Ammon's horn (tissue), 1 donor: Measurements from ENCODE around the gene KCNMB2.
"Not testable (repeated sequence)": the region's sequence is repeated elsewhere in the genome, so short reads cannot be mapped to it uniquely, and the experiment has no call there.

Source experiments
- DNase-seq: peaks from one replicate; pipeline ENCODE4 v3.0.0-alpha.2; 2016; ENCODE audit warnings: low spot score

KCNMB2 gene

DNA sequence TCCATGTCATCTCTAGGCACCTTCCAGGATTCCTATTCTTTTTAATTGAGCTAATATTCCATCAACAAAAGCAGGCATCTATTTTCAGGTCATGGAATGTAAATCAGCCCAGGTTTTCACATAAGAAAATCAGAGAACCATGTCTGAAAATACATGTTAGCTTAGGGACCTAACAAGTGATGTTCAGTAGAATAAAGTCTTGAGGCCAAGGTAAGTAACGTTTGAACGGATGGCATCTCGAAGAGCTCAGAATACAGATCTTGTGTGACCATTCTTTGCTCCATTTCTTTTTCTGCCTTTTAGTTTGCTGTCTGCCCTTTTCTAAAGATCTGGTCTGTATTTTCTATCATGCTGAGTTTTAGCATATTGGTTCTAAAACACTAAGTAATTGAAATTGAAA lies 16.5 kb upstream of the KCNMB2 start:
- DNase-seq = no peak

DNA sequence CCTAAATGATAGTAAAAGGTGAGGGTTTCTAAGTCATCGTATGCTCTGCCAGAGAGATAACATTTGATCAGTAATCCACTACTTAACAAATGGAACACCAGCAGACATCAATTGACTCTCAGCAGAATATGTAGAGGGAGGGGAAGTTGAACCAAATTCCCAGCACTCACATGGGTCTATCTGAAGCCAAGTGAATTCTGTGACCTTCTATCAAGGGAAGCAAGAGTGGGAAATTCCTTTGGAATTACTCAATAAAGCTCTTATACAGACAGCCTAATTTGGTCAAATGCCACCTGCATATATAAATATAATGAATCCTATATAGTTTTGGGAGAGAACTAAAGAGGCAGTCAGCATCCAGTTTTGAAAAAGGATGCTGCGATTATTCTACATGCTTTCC lies 15.8 kb upstream of the KCNMB2 start:
- DNase-seq = no peak

DNA sequence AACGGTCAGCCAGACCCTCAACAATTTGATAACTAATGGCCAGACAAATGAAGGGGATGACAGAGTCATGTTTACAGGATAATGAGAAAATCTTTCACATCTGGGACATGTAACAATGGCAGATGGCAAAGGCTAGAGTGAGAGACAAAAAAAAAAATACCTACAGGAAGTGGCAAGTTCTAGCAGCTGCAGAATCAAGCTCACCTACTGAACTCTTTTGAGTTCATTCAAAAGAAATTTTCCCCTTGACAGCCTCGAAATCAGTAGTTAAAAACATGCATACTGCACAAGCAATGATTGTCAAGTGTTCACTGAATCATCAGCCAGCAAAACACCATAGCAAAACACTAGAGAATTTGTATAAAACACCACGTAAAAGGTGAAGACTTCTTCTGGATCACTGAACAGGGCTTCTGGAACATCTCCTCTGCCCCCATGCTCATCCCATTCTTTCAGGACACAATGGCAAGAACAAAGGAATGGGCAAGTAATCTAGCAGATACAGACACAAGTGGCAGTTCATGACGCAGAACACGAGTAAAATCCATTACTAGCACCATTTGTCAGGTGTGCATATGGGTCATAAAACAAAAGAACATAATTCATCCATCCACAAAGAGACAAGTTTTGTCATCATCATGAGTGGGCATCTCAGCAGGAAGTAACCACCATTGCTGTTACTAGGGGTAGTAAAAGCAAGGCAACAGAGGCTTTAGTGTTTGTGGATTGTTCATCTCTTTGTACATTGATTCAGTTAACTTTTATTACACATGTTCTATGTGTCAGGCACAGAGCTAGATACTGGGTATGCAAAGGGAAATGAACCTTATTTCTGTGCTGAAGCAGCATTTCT lies 13.8 kb upstream of the KCNMB2 start:
- no peak for DNase-seq

DNA sequence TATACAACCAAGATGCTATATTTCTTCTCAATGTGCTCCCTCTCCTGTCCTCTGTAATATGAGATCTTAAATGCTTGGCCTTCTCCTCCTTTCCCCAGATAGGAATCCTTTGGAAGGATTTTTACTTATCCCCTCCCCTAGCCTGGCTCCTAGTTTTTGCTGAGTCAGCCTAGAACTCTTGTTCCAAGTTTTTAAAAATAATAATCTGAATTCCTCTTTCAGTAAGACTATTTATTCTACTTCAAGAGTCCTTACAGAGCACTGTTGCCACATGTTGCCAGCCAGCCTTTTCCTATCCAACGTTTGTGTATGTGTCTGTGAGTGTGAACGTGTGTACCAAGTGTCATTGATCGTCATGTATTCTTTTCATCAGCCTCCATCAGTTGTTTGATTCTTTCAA lies 11.0 kb upstream of the KCNMB2 start:
- no peak for DNase-seq

DNA sequence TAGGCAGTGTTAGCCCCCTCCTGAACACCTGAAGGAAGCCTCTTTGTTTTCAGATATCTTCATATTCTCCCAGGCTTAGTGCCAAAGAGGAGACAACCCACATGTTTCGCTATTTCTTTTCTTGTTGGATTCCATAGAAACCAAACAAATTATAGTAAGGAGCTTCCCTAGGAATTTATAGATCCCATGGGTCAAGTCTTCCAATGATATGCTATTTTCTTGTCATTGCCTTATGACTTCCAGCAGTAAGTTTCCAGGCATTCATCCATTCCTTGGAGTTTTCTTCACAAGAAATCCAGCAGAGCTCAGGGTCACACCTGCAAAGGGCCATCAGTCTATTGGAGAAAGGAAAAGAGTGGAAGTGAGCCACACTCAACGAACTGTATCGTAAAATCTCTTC lies 9.9 kb upstream of the KCNMB2 start:
- DNase-seq = no peak

DNA sequence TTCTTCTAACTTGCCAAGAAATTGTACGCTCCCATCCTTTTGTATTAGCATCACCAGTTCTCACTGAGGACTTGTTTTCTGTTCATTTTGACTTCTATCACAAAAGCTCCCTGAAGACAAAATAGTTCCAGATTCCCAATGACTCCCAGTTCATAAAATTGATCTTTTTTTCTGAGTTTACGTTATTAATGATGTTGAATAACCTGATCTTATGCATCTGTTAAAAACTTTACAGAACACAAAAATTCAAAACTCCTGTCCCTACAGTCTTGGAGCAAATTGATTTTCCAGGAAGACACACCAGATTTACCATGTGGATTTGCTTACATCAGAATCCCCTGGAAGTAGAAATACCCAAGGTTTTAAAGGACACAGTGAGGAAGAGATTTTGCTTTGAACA lies 8.3 kb upstream of the KCNMB2 start:
- no peak for DNase-seq

DNA sequence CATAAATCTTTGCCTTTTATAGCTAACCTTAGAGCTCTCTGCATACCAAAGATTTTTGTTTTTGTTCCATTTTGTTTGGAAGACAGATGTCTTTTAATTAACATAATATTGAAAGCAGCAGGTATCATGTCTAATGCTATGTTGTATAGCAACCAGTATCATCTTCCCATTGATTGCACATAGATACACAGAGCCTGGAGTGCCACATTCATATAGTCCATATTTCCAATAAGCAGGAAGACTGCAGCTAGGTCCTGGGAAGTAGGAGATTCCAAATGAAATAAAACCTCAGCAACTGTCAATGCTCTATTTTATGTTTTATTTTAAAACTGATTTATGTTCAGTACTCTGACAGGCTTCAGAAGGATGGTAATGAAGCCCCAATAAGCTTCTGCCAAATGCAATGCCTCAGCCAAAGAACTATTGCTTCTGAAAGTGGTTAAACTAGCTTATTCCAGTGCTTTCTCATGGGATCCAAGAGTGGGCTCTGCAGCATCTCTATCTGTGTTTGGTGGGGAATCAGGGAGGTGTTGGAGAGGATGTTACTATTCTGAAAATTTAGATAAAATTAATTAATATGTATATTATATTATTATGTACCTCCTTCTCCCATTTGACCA lies 6.5 kb upstream of the KCNMB2 start:
- DNase-seq = no peak

DNA sequence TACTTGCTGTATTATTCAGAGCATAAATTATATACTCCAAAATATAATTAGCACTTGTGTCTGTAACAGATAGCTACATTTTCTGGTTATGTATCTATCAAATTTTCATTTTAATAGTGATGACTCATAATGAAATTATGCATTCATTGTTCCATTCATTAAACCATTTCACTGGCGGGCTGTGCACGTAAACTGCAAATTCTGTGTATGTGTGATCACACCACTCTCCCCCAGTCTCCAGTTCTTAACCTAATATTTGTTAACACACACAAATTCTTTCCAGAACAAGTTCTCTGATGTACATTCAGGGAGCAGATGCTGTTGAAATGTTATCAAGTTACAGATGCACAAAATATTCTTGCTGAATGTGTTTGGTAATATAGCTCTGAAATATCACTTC lies 3.8 kb upstream of the KCNMB2 start:
- DNase-seq = no peak

DNA sequence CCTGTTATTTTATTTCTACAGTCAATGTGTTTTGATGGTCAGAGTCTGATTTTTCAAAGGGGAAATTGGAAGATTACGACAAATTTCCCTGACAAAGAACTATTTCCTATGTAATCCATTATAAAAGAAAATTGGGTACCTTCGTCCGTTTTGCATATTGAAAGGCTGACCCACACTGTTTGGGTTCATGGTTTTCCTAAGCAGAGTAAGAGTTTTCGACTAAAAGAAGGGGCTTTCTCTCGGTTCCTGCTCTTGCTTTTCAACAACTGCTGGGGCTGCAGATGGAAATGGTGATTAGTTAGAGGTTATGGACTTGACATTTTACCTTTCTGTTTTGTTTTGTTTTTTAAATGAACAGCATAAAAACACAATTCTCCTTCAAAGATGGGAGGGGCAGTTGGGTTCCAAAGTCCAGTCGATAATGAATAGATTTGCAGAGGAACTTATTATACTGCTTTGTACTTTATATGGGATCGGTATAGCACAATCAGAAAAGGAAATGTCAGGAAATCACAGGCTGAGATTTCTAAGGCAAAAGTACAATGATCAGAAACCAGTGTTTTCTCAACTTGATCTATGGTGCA lies 978 bp downstream of the KCNMB2 start:
- DNase-seq = no peak

DNA sequence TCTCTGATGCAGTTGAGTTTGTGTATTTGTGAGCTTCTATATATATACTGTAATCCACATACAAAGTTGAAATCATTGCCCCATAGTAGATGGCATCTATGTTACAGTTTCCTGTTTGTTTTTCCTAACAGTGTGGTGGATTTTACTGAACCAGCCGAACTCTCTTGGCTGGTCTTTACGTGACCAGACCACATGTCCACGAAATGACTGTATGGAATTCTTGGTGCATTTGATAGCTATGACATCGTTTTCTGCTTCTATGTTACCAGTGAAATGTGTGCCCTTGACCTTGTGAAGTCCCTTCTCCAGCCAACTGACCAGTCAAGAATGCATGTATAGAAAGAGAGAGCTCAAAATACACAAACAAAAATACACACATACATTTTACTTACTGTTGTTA lies 1.8 kb downstream of the KCNMB2 start:
- DNase-seq = no peak

DNA sequence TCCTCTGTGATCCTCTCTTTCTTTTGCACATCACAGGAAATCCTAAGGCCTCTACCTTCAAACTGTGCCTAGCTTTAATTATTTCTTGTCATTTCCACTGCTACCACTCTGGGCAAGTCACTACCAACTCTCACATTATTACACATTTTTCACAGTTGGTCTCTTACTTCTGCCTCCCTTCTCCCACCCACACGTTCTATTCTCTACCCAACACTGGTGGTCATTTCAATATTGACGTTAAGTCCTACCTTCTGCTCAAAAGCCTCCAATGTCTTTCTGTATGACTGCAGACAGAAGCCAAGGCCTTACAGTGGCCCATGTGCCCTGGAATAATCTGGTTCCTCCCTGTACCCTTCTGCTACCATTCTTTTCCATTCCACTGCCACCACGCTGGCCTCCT lies 3.9 kb downstream of the KCNMB2 start:
- no peak for DNase-seq

DNA sequence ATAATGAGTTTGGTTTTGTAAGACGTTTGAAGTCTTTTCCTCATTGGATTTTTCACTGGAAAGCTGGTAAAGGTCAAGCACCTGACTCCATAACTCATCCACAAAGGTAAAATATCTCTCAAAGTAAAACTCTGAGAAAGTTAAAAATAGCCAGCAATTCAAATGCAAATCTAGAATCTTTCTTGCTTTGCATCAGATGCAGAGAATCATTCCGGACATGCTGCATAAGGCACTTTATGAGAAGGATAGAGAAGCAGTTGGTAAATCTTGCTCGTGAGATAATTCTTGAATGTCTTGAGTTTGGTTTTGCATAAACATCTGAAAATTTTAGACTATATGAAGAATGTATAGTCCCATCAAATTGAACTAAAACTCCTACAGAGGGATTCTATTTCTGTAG lies 9.1 kb downstream of the KCNMB2 start:
- DNase-seq = no peak

DNA sequence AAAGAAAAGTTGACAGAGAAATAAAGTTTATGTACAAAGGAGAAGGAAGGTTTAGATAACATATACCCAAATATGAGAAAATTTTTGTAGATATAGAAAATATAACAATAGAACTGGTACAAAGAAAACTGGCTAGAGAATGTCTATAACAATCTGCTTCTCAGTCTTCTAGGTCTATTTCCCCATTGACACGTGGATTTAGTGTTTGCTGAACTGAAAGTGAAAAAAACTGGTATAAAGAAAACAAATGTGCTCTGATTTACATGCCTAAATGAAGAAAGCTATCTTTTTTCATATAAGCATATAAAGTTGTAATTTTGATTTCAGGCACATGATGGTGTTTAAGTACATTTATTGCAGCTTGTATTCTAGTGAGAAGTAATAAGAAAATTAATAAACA lies 9.8 kb downstream of the KCNMB2 start:
- no peak for DNase-seq

DNA sequence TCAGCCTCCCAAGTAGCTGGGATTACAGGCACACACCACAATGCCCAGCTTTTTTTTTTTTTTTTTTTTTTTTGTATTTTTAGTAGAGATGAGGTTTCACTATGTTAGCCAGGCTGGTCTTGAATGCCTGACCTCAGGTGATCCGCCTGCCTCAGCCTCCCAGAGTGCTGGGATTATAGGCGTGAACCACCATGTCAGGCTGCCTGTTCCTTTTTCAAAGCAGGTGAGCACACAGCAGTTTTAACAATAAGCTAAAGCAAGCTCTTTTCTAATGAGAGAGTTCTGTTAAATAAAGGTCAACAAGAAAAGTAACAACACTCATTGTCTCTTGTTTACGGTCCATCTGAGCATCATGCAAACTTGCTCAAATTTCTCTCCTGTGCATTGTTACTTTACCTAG lies 13.2 kb downstream of the KCNMB2 start:
- DNase-seq = not testable (repeated sequence)

DNA sequence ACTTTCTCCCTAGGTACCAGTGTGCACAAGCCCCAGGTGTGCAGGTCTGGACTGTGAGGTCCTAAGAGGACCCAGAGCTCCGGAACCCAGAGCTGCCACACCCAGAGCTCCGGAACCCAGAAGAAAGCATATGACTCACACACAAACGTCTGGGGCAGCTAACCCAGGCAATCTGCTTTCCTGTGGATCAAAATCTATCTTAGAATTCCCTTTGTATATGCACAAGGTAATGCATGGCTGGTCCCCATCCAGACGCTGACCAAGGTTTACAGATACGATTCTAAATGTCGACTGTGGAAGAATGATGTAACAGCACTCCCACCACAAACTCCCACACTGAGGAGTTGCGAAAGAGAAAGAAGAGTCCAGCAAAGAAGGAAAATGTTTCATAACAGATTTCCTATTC lies 15.7 kb downstream of the KCNMB2 start:
- no peak for DNase-seq

DNA sequence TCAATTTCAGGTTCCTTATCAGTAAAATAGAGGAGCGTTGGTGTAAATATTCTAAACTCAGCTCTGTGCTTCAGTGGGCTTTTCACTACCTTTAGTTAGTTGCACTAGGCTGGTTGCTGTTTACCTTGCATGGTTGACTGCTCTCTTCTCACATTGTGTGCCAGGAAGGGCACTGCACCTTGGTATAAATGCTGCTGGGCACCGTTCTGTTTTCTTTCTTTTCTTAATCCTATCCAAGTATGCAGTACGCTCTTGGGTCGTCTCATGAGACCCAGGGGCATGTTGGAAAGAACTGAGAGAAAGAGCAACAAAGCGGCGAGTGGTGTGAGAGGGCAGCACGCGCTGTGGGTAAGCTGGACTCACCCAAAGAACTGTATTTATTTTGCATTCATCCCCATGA lies 22.4 kb downstream of the KCNMB2 start:
- no peak for DNase-seq

DNA sequence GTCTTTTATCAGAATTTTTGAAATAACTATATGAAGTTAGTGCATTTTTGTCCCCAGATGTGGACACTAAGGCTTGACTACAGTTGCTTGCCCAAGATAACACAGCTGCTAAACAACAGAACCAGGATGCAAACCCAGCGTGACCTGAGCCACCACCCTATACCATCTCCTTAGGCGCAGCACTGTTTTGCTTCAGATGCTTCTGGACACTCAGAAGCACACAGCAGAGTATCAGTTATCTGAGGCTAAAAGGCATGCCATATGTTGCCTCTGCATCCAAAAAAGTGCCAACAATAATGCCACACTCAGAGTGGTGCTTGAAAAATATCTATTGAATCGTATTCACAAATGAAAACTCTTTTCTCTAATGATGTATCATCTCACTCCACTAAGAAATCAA lies 24.5 kb downstream of the KCNMB2 start:
- no peak for DNase-seq

DNA sequence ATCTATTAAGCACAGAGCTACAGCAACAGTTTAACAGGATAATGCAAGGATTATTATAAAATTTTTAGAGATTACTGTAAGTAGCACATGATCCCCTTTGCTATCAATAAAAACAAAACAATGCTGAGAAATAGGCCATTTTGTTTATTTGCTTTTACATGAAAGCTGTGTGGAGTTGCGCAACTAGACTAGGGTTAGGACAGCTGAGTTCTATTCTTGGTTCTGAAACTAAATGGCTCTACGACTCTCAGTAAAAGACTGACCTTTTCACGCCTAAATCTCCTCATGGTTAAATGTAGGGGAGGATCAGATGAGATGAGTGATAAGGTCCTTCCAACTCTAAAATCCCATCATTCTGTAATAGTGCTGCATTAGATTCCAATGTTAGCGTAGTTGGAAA lies 25.0 kb downstream of the KCNMB2 start:
- no peak for DNase-seq

DNA sequence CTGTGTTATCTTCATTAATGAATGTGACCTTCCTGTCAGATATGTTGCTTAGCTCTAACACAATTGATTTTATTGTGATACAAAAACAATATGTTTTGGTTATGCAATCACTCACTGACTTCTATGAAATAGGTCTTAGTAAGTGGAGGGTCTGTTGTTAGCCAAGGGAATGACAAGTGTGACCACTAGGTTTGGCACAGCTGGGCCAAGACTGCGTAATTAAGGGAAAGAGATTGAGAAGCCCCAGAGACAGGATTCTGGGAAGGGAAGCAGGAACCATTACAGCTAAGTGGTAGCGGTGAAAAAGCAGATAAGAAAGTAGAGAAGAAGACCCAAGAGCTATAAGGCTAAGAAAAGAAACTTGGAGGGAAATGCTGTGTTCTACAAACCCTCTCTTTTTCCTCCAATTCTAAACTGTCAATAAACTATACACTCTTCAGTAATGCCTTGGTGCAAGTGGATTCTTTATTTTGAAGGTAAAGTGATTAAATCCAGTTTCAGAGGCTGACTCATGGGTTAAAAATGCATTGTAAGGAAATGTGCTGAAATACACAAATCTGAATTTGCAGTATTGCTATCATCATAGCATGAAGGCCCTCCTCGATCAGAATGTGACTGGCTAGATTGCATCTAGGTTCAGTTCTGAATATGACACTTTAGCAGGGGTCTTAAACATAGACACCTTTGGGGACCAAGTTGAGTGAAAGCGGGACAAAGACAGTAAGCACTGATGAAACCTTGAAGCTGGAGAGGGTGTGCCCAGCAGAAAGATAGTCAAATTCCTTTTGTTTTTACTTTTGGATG lies 26.1 kb downstream of the KCNMB2 start:
- no peak for DNase-seq

DNA sequence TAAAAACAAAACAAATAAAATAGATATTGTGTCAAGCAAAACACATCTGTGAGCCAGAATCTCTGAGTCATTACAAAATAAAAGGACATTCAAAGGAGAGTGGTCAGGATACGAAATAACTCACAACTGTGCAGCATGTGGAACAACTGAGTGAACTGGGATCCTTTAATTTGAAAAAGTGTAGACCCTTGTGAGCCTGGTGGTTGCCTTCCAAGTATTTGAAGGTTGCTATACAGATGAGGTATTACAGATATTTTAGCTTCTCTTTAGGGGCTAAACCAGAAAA lies 26.7 kb downstream of the KCNMB2 start:
- no peak for DNase-seq

DNA sequence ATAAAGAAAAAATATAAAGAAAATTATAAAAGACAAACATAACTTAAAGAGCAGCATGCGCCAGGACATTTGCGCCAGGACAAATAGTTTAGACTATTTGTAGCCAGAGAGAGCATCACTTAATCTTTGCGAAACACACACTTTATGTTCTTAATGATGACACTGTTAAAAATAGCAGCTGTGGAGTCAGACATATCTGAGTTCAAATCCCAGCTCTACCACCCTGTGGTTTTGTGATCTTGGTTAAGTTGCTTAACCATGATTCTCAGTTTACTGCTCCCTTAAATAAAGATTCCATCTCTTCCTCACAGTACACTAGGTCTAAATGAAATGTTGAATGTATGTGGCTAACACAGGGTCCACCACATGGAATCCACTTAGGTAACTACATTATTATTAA lies 31.4 kb downstream of the KCNMB2 start:
- no peak for DNase-seq

DNA sequence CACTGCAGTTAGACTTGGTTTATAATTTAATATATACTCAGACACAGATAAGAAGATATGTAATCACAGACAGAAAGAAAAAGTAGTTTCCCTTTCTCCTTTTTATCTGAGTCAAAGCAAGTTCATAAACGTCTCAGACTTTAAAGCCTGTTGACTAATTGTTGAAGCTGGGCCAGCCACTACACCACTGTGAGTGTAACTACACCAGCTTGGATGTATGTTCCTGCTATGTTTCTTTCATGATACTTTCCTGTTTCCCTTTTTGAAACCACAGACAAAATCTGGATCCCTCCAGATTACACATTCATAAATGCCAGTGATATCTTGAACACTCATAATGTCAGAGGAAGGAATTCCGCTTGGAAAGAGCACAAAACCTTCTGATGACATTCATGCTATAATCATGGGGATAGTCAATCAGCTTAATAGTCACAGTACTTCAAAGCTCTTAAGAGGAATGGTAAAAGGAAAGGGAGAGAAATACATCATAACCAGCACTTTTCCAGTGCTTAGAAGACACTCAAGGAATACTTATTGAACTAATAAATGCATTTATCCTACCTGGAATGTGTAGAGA lies 32.0 kb downstream of the KCNMB2 start:
- no peak for DNase-seq

DNA sequence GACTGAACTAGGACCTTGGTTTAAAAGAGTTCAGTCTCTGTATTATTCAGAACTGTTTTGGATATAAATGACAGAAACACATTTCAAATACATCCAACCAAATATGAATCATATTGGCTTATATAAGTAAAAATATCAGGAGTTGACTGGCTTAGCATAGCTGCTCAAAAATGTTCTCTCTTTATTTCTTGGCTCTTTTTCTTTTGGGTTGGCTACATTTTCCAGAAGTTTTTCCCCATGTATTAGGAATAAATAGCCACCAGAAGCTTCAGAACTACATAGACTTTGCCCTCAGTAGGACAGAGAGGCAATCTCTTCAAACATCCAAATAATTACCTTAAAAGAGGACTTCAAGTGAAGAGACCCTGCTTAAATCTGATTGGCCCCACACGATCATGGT lies 32.7 kb downstream of the KCNMB2 start:
- DNase-seq = no peak
